ENCODE measurements around the gene NEUROD2.

- TF ChIP-seq, protein P1, sequence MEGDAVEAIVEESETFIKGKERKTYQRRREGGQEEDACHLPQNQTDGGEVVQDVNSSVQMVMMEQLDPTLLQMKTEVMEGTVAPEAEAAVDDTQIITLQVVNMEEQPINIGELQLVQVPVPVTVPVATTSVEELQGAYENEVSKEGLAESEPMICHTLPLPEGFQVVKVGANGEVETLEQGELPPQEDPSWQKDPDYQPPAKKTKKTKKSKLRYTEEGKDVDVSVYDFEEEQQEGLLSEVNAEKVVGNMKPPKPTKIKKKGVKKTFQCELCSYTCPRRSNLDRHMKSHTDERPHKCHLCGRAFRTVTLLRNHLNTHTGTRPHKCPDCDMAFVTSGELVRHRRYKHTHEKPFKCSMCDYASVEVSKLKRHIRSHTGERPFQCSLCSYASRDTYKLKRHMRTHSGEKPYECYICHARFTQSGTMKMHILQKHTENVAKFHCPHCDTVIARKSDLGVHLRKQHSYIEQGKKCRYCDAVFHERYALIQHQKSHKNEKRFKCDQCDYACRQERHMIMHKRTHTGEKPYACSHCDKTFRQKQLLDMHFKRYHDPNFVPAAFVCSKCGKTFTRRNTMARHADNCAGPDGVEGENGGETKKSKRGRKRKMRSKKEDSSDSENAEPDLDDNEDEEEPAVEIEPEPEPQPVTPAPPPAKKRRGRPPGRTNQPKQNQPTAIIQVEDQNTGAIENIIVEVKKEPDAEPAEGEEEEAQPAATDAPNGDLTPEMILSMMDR (IDR thresholded peaks at IDR 0.05; ENCODE audit: low read length): no peak
- no peak for TF ChIP-seq EZH2 (optimal IDR thresholded peaks at IDR 0.05; ENCODE audit: low read depth, low read length)
Observed at GRCh38 chr17:39633570-39634183, 26.0 kb upstream of the NEUROD2 start.

Data from MM.1S (cell line).